ENCODE measurements around the gene ATP6AP2. TPM values are rescaled to one million over a fixed set of nuclear protein-coding genes. Genes with fewer than 3 reads are reported as not detected.
A peak's percentile ranks its signal among the peaks of the same experiment; 100 is the strongest.
"Not testable (repeated sequence)": the region's sequence is repeated elsewhere in the genome, so short reads cannot be mapped to it uniquely, and the experiment has no call there.

The ATP6AP2 gene
- total RNA-seq, 1 experiment from 2014 or later, result 72.7 TPM

DNA sequence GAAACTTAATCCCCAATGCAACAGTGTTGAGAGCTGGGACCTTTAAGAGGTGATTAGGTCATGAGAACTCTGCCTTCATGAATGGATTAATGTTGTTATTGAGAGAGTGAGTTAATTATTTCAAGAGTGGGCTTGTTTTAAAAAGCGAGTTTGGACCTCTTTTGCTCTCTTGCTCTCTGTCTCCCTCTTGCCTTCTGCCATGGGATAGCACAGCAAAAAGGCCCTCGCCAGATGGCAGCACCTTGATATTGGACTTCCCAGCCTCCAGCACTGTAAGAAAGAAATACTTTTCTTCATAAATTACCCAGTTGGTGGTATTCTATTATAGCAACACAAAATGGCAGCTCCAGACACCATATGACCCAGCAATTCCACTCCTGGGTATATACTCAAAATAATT, 7.0 kb upstream of the ATP6AP2 start:
- ChIA-PET POLR2A (no interaction called here), CTCF (no interaction called here)
- intact Hi-C loops (cut with micrococcal nuclease; ENCODE audit: unreplicated experiment) (no loop called here), in situ Hi-C loops (cut with HindIII; ENCODE audit: low pct_unique_long_range_greater_than_20kb, low sequenced_read_pairs) (no loop called here)
- DNase-seq (ENCODE audit: low read depth, low spot score) (peak; percentile 35), ATAC-seq (no peak)
- H3K4me3 ChIP-seq (ENCODE audit: low read depth in 2 of 2, low read length in 2 of 2), result no peak overlapping the region
- no peaks in the 10 kb centered on the region for H3K4me1 ChIP-seq (ENCODE audit: control insufficient read depth, insufficient read depth, low read length)
- BruUV-seq (replicated peaks), result no TSS peak
- TF ChIP-seq SIN3A (IDR thresholded peaks at IDR 0.05; ENCODE audit: borderline replicate concordance, insufficient read depth, low read depth, low read length) (no peak), CTCF (IDR thresholded peaks at IDR 0.05) (peak; percentile 82)
- no peaks in the 10 kb centered on the region for H3K27me3 ChIP-seq (ENCODE audit: control insufficient read depth, insufficient read depth, low read length)
- no peaks in the 10 kb centered on the region for H3K36me3 ChIP-seq (ENCODE audit: control insufficient read depth, insufficient read depth, low read length)
- no peaks in the 10 kb centered on the region for H3K9me3 ChIP-seq (ENCODE audit: control insufficient read depth, insufficient read depth, low read depth, low read length)
- H3K27ac ChIP-seq (ENCODE audit: low read length), result no peak overlapping the region

DNA sequence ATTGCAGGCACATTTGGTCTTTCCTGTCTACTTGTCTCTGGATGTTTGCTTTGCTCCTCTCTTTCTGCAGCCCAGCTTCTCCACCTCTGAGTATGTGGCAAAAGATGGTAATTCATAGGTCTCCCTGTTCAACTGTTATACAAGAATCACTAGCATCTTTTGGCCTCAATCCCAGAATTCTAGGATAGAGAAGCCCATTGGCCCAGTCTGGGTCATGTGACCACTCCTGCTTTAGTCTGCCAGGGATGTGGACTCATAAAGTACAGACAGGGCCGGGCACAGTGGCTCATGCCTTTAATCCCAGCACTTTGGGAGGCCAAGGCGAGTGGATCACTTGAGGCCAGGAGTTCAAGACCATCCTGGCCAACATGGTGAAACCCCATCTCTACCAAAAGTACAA, 5.4 kb upstream of the ATP6AP2 start:
- H3K36me3 ChIP-seq (ENCODE audit: control insufficient read depth, insufficient read depth, low read length); ATAC-seq; H3K4me1 ChIP-seq (ENCODE audit: control insufficient read depth, insufficient read depth, low read length); in situ Hi-C loops (cut with HindIII; ENCODE audit: low pct_unique_long_range_greater_than_20kb, low sequenced_read_pairs); DNase-seq (ENCODE audit: low read depth, low spot score); H3K27ac ChIP-seq (ENCODE audit: low read length); H3K27me3 ChIP-seq (ENCODE audit: control insufficient read depth, insufficient read depth, low read length); intact Hi-C loops (cut with micrococcal nuclease; ENCODE audit: unreplicated experiment); H3K9me3 ChIP-seq (ENCODE audit: control insufficient read depth, insufficient read depth, low read depth, low read length); BruUV-seq (replicated peaks); POLR2A ChIA-PET; H3K4me3 ChIP-seq (ENCODE audit: low read depth in 2 of 2, low read length in 2 of 2); CTCF ChIA-PET: not testable (repeated sequence)

GRCh38 chrX:40576291-40576690, 4.5 kb upstream of the ATP6AP2 start:
- intact Hi-C loops (cut with micrococcal nuclease; ENCODE audit: unreplicated experiment), result no loop called here
- H3K36me3 ChIP-seq (ENCODE audit: control insufficient read depth, insufficient read depth, low read length), result no peaks in the 10 kb centered on the region
- POLR2A ChIA-PET, result no interaction called here
- H3K9me3 ChIP-seq (ENCODE audit: control insufficient read depth, insufficient read depth, low read depth, low read length), result no peaks in the 10 kb centered on the region
- no TSS peak for BruUV-seq (replicated peaks)
- no peak for DNase-seq (ENCODE audit: low read depth, low spot score)
- H3K27me3 ChIP-seq (ENCODE audit: control insufficient read depth, insufficient read depth, low read length), result no peaks in the 10 kb centered on the region
- in situ Hi-C loops (cut with HindIII; ENCODE audit: low pct_unique_long_range_greater_than_20kb, low sequenced_read_pairs), result no loop called here
- TF ChIP-seq SIN3A (IDR thresholded peaks at IDR 0.05; ENCODE audit: borderline replicate concordance, insufficient read depth, low read depth, low read length), result no peak
- TF ChIP-seq POLR2AphosphoS5 (IDR thresholded peaks at IDR 0.05; ENCODE audit: low read depth, low read length), result no peak
- no peak for TF ChIP-seq CTCF (IDR thresholded peaks at IDR 0.05)
- TF ChIP-seq TCF7L2 (IDR thresholded peaks at IDR 0.05; ENCODE audit: low read depth, low read length), result no peak
- ATAC-seq, result no peak
- H3K27ac ChIP-seq (ENCODE audit: low read length), result no peak overlapping the region
- CTCF ChIA-PET, result no interaction called here
- no peaks in the 10 kb centered on the region for H3K4me1 ChIP-seq (ENCODE audit: control insufficient read depth, insufficient read depth, low read length)
- H3K4me3 ChIP-seq (ENCODE audit: low read depth in 2 of 2, low read length in 2 of 2), result no peak overlapping the region
